OCI-LY3 (cell line): ENCODE data around the gene OR52H1.

Experiments
- CTCF ChIP-seq: fragments of 200-600, 300-600 bp; sonication (generic); IDR thresholded peaks from 2 replicates; pipeline ENCODE4 v1.5.1; 2014; ENCODE audit warnings: antibody characterized with exemption, low read length, low read depth
- EZH2phosphoT487 ChIP-seq: fragments of 200-600 bp; shearing (Covaris generic); IDR thresholded peaks from 2 replicates; pipeline ENCODE4 v1.6.1; 2018; ENCODE audit warnings: antibody characterized with exemption, mixed run types, low read depth

- TF ChIP-seq CTCF (no peak), EZH2phosphoT487 (no peak)
Measured at GRCh38 chr11:5505363-5506048, 42.8 kb downstream of the OR52H1 start.
